AG04450 (cell line): ENCODE measurements around the gene CD38. TPM values are rescaled to one million over a fixed set of nuclear protein-coding genes. Genes with fewer than 3 reads are reported as not detected.

Experiments used
- CTCF ChIA-PET: fragments of 300-600, 350-600 bp; formaldehyde crosslinking; extraction: SDS; loops from one replicate; lab custom pipeline; 2022; ENCODE audit warnings: antibody characterized with exemption, inconsistent platforms; lab: Charles Lee
- POLR2A ChIA-PET: fragments of 350-600 bp; formaldehyde crosslinking; extraction: SDS; loops from one replicate; lab custom pipeline; 2021; ENCODE audit warnings: antibody characterized with exemption, inconsistent platforms; lab: Yijun Ruan, JAX
- DNase-seq: peaks from one replicate; pipeline ENCODE4 v3.0.0-alpha.2; 2011; ENCODE audit warnings: low read depth, low spot score
- H3K27ac ChIP-seq: one replicate; pipeline ENCODE4 v1.5.1; 2012; ENCODE audit warnings: low read depth, low read length, control low read depth
- H3K27me3 ChIP-seq: one replicate; pipeline ENCODE4 v1.6.0; 2012; ENCODE audit warnings: low read length; ENCODE audit not compliant: control insufficient read depth, insufficient read depth
- H3K4me3 ChIP-seq: 2 replicates; pipeline ENCODE4 v1.5.1; 2011; ENCODE audit warnings: mild to moderate bottlenecking, low read depth, low read length, control low read depth
- H3K9me3 ChIP-seq: 2 replicates; pipeline ENCODE4 v1.5.1; 2012; ENCODE audit warnings: low read length; ENCODE audit not compliant: control insufficient read depth, insufficient read depth
- CTCF ChIP-seq: IDR thresholded peaks from 2 replicates; pipeline ENCODE4 v1.5.1; 2011; ENCODE audit warnings: low read depth, low read length, control low read depth, inconsistent platforms
- polyA plus RNA-seq: library from polyadenylated mRNA; depleted of rRNA; stranded (reverse); fragments of >200 nt; gene quantifications from 2 replicates; pipeline ENCODE4 v1.2.3, GENCODE V29; 2011

Gene CD38
- polyA plus RNA-seq, 1 experiment, result 0.02 TPM

- DNase-seq, result no peak
- Histone ChIP-seq H3K4me3 (no peak overlapping the region), H3K9me3 (no peaks in the 10 kb centered on the region), H3K27ac (no peak overlapping the region), H3K27me3 (peaks cover 47% of the 10 kb centered on the region)
- TF ChIP-seq CTCF, result no peak
- CTCF ChIA-PET, result interaction anchor here (2.2 kb wide), 1 partner anchor 28 kb away, joined by 7 read pairs; no protein-coding TSS in a partner anchor
- POLR2A ChIA-PET, result no interaction called here
Measured at GRCh38 chr4:15777697-15778288, 335 bp upstream of the CD38 start.

- peak overlapping the region; percentile 55 for H3K4me3 ChIP-seq
- CTCF ChIA-PET, result interaction anchor here (0.7 to 2.1 kb wide), 7 partner anchors 9 to 487 kb away, joined by 3 to 9 read pairs (median 5); no protein-coding TSS in a partner anchor
- POLR2A ChIA-PET, result no interaction called here
- no peaks in the 10 kb centered on the region for H3K9me3 ChIP-seq
- peak; percentile 65 for TF ChIP-seq CTCF
- H3K27me3 ChIP-seq, result peaks cover 51% of the 10 kb centered on the region
- H3K27ac ChIP-seq, result no peak overlapping the region
- DNase-seq, result no peak
Measured at GRCh38 chr4:15779306-15779705, 1.2 kb downstream of the CD38 start.

GRCh38 chr4:15779809-15780208 is 1.7 kb downstream of the CD38 start:
- DNase-seq, result no peak
- Histone ChIP-seq H3K27me3 (peaks cover 50% of the 10 kb centered on the region), H3K9me3 (no peaks in the 10 kb centered on the region), H3K27ac (no peak overlapping the region), H3K4me3 (no peak overlapping the region)
- no peak for TF ChIP-seq CTCF
- POLR2A ChIA-PET, result no interaction called here
- CTCF ChIA-PET, result interaction anchor here (0.6 to 2.1 kb wide), 7 partner anchors 9 to 487 kb away, joined by 3 to 9 read pairs (median 5); no protein-coding TSS in a partner anchor

- CTCF ChIA-PET, result no interaction called here
- DNase-seq, result no peak
- peaks cover 51% of the 10 kb centered on the region for H3K27me3 ChIP-seq
- peaks cover 2% of the 10 kb centered on the region for H3K9me3 ChIP-seq
- POLR2A ChIA-PET, result no interaction called here
- H3K27ac ChIP-seq, result no peak overlapping the region
- no peak overlapping the region for H3K4me3 ChIP-seq
- no peak for TF ChIP-seq CTCF
Measured at GRCh38 chr4:15781427-15782095, 3.4 kb downstream of the CD38 start.

GRCh38 chr4:15783676-15784075 is 5.5 kb downstream of the CD38 start:
- peaks cover 50% of the 10 kb centered on the region for H3K27me3 ChIP-seq
- CTCF ChIA-PET, result interaction anchor here (0.8 to 1.8 kb wide), 2 partner anchors 22 to 54 kb away, joined by 3 to 11 read pairs; no protein-coding TSS in a partner anchor
- TF ChIP-seq CTCF, result no peak

More at GRCh38 chr4:15783676-15784075, 5.5 kb downstream of the CD38 start:
- Histone ChIP-seq H3K27ac (no peak overlapping the region), H3K4me3 (no peak overlapping the region), H3K9me3 (peaks cover 8% of the 10 kb centered on the region)
- DNase-seq, result no peak
- POLR2A ChIA-PET, result no interaction called here
